Mesothelial cell of epicardium (in vitro differentiated cells): ENCODE data around the gene ARR3. TPM values are rescaled to one million over a fixed set of nuclear protein-coding genes. Genes with fewer than 3 reads are reported as not detected.

Experiments used
- DNase-seq, 2 experiments: peaks; one replicate each; pipeline ENCODE4 v3.0.0; 2021; ENCODE audit warnings: low spot score in 2 of 2; ENCODE audit not compliant: unreplicated experiment in 2 of 2
- H3K27ac Mint-ChIP-seq: 2 replicates; pipeline ENCODE4 v1.8.0; 2021; ENCODE audit warnings: mixed read lengths
- H3K27me3 Mint-ChIP-seq: 2 replicates; pipeline ENCODE4 v1.8.0; 2021; ENCODE audit warnings: low read depth, mixed read lengths
- H3K36me3 Mint-ChIP-seq: 2 replicates; pipeline ENCODE4 v1.8.0; 2021; ENCODE audit warnings: mixed read lengths
- H3K4me1 Mint-ChIP-seq: 2 replicates; pipeline ENCODE4 v1.8.0; 2021; ENCODE audit warnings: mixed read lengths
- H3K4me3 Mint-ChIP-seq: 2 replicates; pipeline ENCODE4 v1.8.0; 2021; ENCODE audit warnings: mild to moderate bottlenecking, moderate library complexity, mixed read lengths
- H3K9me3 Mint-ChIP-seq: 2 replicates; pipeline ENCODE4 v1.8.0; 2021; ENCODE audit warnings: mixed read lengths
- CTCF ChIP-seq: fragments of 200-600 bp; sonication (generic); IDR thresholded peaks from one replicate; pipeline ENCODE4 v1.5.0; 2021; ENCODE audit warnings: antibody characterized with exemption; ENCODE audit not compliant: unreplicated experiment
- total RNA-seq: library from RNA; stranded (reverse); gene quantifications from 3 replicates; pipeline ENCODE4 v1.2.1, GENCODE V29; 2021

Gene ARR3
- total RNA-seq, 1 donor from 2014 or later: not detected

- H3K27me3 Mint-ChIP-seq: no peaks in the 10 kb centered on the region
- H3K4me1 Mint-ChIP-seq: no peaks in the 10 kb centered on the region
- no peak for TF ChIP-seq CTCF
- no peak overlapping the region for H3K4me3 Mint-ChIP-seq
- H3K9me3 Mint-ChIP-seq: peaks cover 37% of the 10 kb centered on the region
- no peaks in the 10 kb centered on the region for H3K36me3 Mint-ChIP-seq
- no peak overlapping the region for H3K27ac Mint-ChIP-seq
- no peak for DNase-seq
Observed at GRCh38 chrX:70252491-70252890, 15.6 kb upstream of the ARR3 start.

- Mint-ChIP-seq H3K27me3 (no peaks in the 10 kb centered on the region), H3K4me3 (no peak overlapping the region), H3K9me3 (peaks cover 37% of the 10 kb centered on the region), H3K36me3 (no peaks in the 10 kb centered on the region), H3K27ac (no peak overlapping the region), H3K4me1 (no peaks in the 10 kb centered on the region)
- DNase-seq: no peak
- TF ChIP-seq CTCF: no peak
Observed at GRCh38 chrX:70253377-70254062, 14.6 kb upstream of the ARR3 start.

GRCh38 chrX:70254063-70254400 lies 14.1 kb upstream of the ARR3 start:
- Mint-ChIP-seq H3K9me3 (peaks cover 37% of the 10 kb centered on the region), H3K27ac (no peak overlapping the region), H3K4me1 (no peaks in the 10 kb centered on the region), H3K27me3 (no peaks in the 10 kb centered on the region), H3K36me3 (no peaks in the 10 kb centered on the region), H3K4me3 (no peak overlapping the region)
- TF ChIP-seq CTCF: no peak
- DNase-seq: no peak

GRCh38 chrX:70254909-70255308 lies 13.2 kb upstream of the ARR3 start:
- Mint-ChIP-seq H3K4me1 (no peaks in the 10 kb centered on the region), H3K27ac (no peak overlapping the region), H3K4me3 (no peak overlapping the region), H3K36me3 (no peaks in the 10 kb centered on the region), H3K9me3 (peaks cover 37% of the 10 kb centered on the region), H3K27me3 (no peaks in the 10 kb centered on the region)
- no peak for TF ChIP-seq CTCF
- no peak for DNase-seq

GRCh38 chrX:70255452-70255851 lies 12.7 kb upstream of the ARR3 start:
- H3K27me3 Mint-ChIP-seq: no peaks in the 10 kb centered on the region
- H3K4me3 Mint-ChIP-seq: no peak overlapping the region
- no peak for TF ChIP-seq CTCF
- DNase-seq: no peak
- no peaks in the 10 kb centered on the region for H3K36me3 Mint-ChIP-seq
- peaks cover 37% of the 10 kb centered on the region for H3K9me3 Mint-ChIP-seq
- H3K4me1 Mint-ChIP-seq: no peaks in the 10 kb centered on the region
- H3K27ac Mint-ChIP-seq: no peak overlapping the region
